Panc1 (cell line): ENCODE data around the gene NCDN. TPM values are rescaled to one million over a fixed set of nuclear protein-coding genes. Genes with fewer than 3 reads are reported as not detected.
A peak's percentile ranks its signal among the peaks of the same experiment; 100 is the strongest.

Experiments used
- ATAC-seq: fragments of 200-7000 bp; cut with Tn5 transposase; 2 replicates; pipeline ENCODE4 v1.9.1; 2020; ENCODE audit warnings: mild to moderate bottlenecking, moderate library complexity
- Bru-seq: library from RNA; stranded (reverse); fragments of 400-500 nt; gene quantifications from one replicate; lab custom pipeline; 2021; lab: Mats Ljungman, UMichigan
- BruChase-seq, 2 experiments: library from RNA; stranded (reverse); fragments of 400-500 nt; gene quantifications; one replicate each; lab custom pipeline; 2021; lab: Mats Ljungman, UMichigan
- BruUV-seq: library from RNA; stranded (reverse); fragments of 400-500 nt; replicated peaks from 2 replicates; lab custom pipeline; 2021; lab: Mats Ljungman, UMichigan
- CTCF ChIA-PET: fragments of 300-600 bp; sonication (Branson Sonifier 250); formaldehyde crosslinking; loops from one replicate; lab custom pipeline; 2022; ENCODE audit warnings: antibody characterized with exemption; lab: Charles Lee
- POLR2A ChIA-PET: fragments of 300-600 bp; sonication (Branson Sonifier 250); formaldehyde crosslinking; loops from one replicate; lab custom pipeline; 2022; ENCODE audit warnings: antibody characterized with exemption; lab: Charles Lee
- DNase-seq: peaks from one replicate; pipeline ENCODE4 v3.0.0-alpha.2; 2010; ENCODE audit warnings: low read depth, low spot score
- H3K27ac ChIP-seq: 2 replicates; pipeline ENCODE4 v1.5.1; 2011; ENCODE audit warnings: mild to moderate bottlenecking, low read length, inconsistent platforms
- H3K27me3 ChIP-seq: fragments of 200-500 bp; sonication (Bioruptor generic); 2 replicates; pipeline ENCODE4 v1.6.0; 2014; ENCODE audit warnings: low read length, inconsistent platforms; ENCODE audit not compliant: control insufficient read depth, insufficient read depth
- H3K36me3 ChIP-seq: fragments of 200-500 bp; sonication (Bioruptor generic); 2 replicates; pipeline ENCODE4 v1.5.1; 2014; ENCODE audit warnings: inconsistent platforms, mild to moderate bottlenecking, low read length, moderate library complexity; ENCODE audit not compliant: control insufficient read depth, insufficient read depth
- H3K4me1 ChIP-seq: 2 replicates; pipeline ENCODE4 v1.5.1; 2011; ENCODE audit warnings: inconsistent platforms, mild to moderate bottlenecking, low read length, moderate library complexity; ENCODE audit not compliant: control insufficient read depth, insufficient read depth
- H3K4me3 ChIP-seq, 2 experiments: 2 replicates each; pipeline ENCODE4 v1.5.1; 2011 to 2012; ENCODE audit warnings: low read depth in 2 of 2, low read length in 2 of 2, mild to moderate bottlenecking in 2 of 2, inconsistent platforms in 1 of 2, moderate library complexity in 1 of 2
- H3K9me3 ChIP-seq: fragments of 200-500 bp; sonication (Bioruptor generic); 2 replicates; pipeline ENCODE4 v1.5.1; 2014; ENCODE audit warnings: low read depth, mild to moderate bottlenecking, inconsistent platforms, low read length, moderate library complexity; ENCODE audit not compliant: control insufficient read depth, insufficient read depth
- CTCF ChIP-seq: fragments of 450-650 bp; IDR thresholded peaks from 2 replicates; pipeline ENCODE4 v1.5.1; 2017; ENCODE audit warnings: mild to moderate bottlenecking
- POLR2AphosphoS5 ChIP-seq: IDR thresholded peaks from 2 replicates; pipeline ENCODE4 v1.6.1; 2012; ENCODE audit warnings: mild to moderate bottlenecking, low read depth, low read length, moderate library complexity
- SIN3A ChIP-seq: IDR thresholded peaks from 2 replicates; pipeline ENCODE4 v1.6.1; 2012; ENCODE audit warnings: low read depth, mild to moderate bottlenecking, low read length, moderate library complexity, borderline replicate concordance; ENCODE audit not compliant: insufficient read depth
- TCF7L2 ChIP-seq: IDR thresholded peaks from 2 replicates; pipeline ENCODE4 v1.6.1; 2011; ENCODE audit warnings: mild to moderate bottlenecking, low read depth, low read length, inconsistent platforms
- in situ Hi-C: cut with HindIII; loops from 2 replicates; pipeline ENCODE4 v1.10.0; 2016; ENCODE audit warnings: low sequenced_read_pairs, low pct_unique_long_range_greater_than_20kb
- intact Hi-C: fragments of 100-400 bp; cut with micrococcal nuclease; formaldehyde crosslinking; loops from one replicate; pipeline ENCODE4 v1.10.0; 2022; ENCODE audit not compliant: unreplicated experiment
- long read RNA-seq: library from polyadenylated mRNA; unstranded; transcript quantifications from one replicate; pipeline ENCODE4 v2.0.0, GENCODE V29; 2021; ENCODE audit not compliant: unreplicated experiment
- polyA plus RNA-seq: library from polyadenylated mRNA; unstranded; fragments of >200 nt; gene quantifications from one replicate; pipeline ENCODE4 v1.2.1, GENCODE V29; 2012; ENCODE audit warnings: missing spikeins; ENCODE audit not compliant: insufficient read length
- total RNA-seq: library from RNA; stranded (reverse); gene quantifications from one replicate; pipeline ENCODE4 v1.2.1, GENCODE V29; 2021; ENCODE audit not compliant: unreplicated experiment
- TF ChIP-seq, protein P1 (sequence below), 2 experiments: IDR thresholded peaks; 2 replicates each; pipeline ENCODE4 v1.6.1; 2011 to 2012; ENCODE audit warnings: low read depth in 2 of 2, control low read depth in 1 of 2, low read length in 1 of 2, mild to moderate bottlenecking in 1 of 2, moderate library complexity in 1 of 2; ENCODE audit not compliant: insufficient read depth in 1 of 2

The NCDN gene
- total RNA-seq (64.1 TPM), Bru-seq, nascent RNA (percentile 75 among the genes with signal in this experiment), BruChase-seq, experiment 1, labeled RNA remaining after a 2-hour chase (percentile 85 among the genes with signal in this experiment), BruChase-seq, experiment 2, labeled RNA remaining after a 6-hour chase (percentile 91 among the genes with signal in this experiment)
- polyA plus RNA-seq: 75.4 TPM
- long read RNA-seq, transcript NCDN-201 (8 exons, 3,433 nt): major isoform, 29 of 121 reads
- long read RNA-seq, transcript NCDN-202 (7 exons, 3,683 nt): minor isoform, 15 of 121 reads
- long read RNA-seq, partial matches to known transcripts: 46 of 121 reads
- long read RNA-seq, other reads (novel, unspliced or antisense): 31 of 121 reads

DNA sequence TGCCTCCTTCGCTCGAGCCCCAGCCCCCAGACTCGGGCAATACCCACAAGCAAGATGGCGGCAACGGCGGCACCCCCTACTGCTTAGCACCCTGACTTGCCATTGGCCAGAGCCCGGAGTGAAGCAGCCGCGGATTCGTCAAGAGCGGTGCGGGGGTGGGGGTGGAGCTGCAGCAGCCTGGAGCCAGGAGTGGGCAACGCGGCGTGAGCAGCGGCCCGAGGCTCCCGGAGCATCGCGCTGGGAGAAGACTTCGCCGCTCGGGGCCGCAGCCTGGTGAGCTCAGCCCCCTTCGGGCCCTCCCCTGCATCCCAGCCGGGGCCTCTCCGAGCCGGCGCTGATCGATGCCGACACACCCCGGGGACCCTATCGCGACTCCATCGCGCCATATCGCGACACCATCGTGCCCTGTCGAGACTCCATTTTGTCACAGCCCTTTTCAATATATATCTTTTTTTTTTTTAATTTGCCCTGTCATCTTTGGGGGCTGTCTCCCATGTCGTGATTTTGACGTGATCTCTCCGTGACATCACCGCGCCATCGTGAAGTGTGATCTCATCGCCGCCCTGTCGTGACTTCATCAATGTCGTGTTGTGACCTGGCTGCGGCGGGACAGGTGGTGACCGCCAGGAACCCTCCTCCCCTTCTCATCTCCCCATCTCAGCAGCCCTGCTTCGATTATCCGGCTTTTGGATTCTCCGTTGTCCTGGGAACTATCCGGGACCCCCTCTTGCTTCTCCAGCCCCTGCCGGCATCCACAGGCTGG lies at the start of gene NCDN:
Gene NCDN, plus strand, starts transcription at position 189 of the 763 bp plus-strand sequence. Its CDS starts 392 bp downstream, at position 581.
- Histone ChIP-seq H3K27ac (peak within 1 kb of the TSS; percentile 94), H3K4me3 (peak within 1 kb of the TSS; percentile 87 to 97), H3K4me1 (peaks cover 32% of the 10 kb centered on the region), H3K9me3 (no peaks in the 10 kb centered on the region), H3K36me3 (peaks cover 8% of the 10 kb centered on the region; the same call in 1 of the 2 replicates), H3K27me3 (no peaks in the 10 kb centered on the region)
- CTCF ChIA-PET: interaction anchor here (1.4 kb wide), 1 partner anchor 107 kb away, joined by 6 read pairs; no protein-coding TSS in a partner anchor
- BruUV-seq: no TSS peak
- POLR2A ChIA-PET: interaction anchor here (0.5 kb wide), 1 partner anchor 308 kb away, joined by 5 read pairs; no protein-coding TSS in a partner anchor
- ATAC-seq (peak; percentile 96), DNase-seq (peak; percentile 81)
- TF ChIP-seq, protein P1, sequence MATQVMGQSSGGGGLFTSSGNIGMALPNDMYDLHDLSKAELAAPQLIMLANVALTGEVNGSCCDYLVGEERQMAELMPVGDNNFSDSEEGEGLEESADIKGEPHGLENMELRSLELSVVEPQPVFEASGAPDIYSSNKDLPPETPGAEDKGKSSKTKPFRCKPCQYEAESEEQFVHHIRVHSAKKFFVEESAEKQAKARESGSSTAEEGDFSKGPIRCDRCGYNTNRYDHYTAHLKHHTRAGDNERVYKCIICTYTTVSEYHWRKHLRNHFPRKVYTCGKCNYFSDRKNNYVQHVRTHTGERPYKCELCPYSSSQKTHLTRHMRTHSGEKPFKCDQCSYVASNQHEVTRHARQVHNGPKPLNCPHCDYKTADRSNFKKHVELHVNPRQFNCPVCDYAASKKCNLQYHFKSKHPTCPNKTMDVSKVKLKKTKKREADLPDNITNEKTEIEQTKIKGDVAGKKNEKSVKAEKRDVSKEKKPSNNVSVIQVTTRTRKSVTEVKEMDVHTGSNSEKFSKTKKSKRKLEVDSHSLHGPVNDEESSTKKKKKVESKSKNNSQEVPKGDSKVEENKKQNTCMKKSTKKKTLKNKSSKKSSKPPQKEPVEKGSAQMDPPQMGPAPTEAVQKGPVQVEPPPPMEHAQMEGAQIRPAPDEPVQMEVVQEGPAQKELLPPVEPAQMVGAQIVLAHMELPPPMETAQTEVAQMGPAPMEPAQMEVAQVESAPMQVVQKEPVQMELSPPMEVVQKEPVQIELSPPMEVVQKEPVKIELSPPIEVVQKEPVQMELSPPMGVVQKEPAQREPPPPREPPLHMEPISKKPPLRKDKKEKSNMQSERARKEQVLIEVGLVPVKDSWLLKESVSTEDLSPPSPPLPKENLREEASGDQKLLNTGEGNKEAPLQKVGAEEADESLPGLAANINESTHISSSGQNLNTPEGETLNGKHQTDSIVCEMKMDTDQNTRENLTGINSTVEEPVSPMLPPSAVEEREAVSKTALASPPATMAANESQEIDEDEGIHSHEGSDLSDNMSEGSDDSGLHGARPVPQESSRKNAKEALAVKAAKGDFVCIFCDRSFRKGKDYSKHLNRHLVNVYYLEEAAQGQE (IDR thresholded peaks at IDR 0.05; ENCODE audit: insufficient read depth in 1 of 2, low read depth in 2 of 2, low read length in 1 of 2): no peak
- no peak for TF ChIP-seq CTCF
- TF ChIP-seq SIN3A: peak; percentile 65; the same call in 1 of the 2 replicates
- no peak for TF ChIP-seq TCF7L2
- 0 out of 2 replicates have a peak, but pooled peaks have one; percentile 71 for TF ChIP-seq POLR2AphosphoS5
- intact Hi-C loops (no loop called here), in situ Hi-C loops (no loop called here)

DNA sequence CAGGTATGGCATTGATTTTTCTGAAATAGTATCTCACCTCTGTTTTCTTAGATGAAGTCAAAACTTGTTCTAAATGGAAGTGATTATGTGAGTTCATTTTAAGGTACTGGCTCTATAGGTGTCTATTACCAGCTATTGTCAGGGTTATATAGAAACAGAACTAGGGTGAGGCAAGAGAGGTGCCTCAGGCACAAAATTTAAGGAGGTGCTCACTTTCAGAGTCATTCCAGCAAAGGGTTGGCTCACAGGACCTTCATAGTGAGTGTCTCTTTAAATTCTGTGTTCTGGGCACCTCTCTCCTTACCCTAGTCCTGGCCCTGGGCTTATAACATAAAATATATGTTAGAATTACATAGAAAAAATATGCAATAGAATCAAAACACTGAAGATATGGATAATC lies 49.7 kb upstream of the NCDN start:
- Histone ChIP-seq H3K9me3 (no peaks in the 10 kb centered on the region), H3K4me1 (peaks cover 25% of the 10 kb centered on the region), H3K27me3 (no peaks in the 10 kb centered on the region), H3K36me3 (no peaks in the 10 kb centered on the region), H3K4me3 (no peak overlapping the region), H3K27ac (no peak overlapping the region)
- no TSS peak for BruUV-seq
- intact Hi-C loops (no loop called here), in situ Hi-C loops (no loop called here)
- no peak for ATAC-seq
- TF ChIP-seq SIN3A (no peak), CTCF (no peak), POLR2AphosphoS5 (no peak), TCF7L2 (no peak)
- TF ChIP-seq, protein P1 (IDR thresholded peaks at IDR 0.05; ENCODE audit: insufficient read depth in 1 of 2, low read depth in 2 of 2, low read length in 1 of 2): no peak
- no peak for DNase-seq
- POLR2A ChIA-PET: interaction anchor here (0.6 kb wide), 1 partner anchor 22 kb away, joined by 6 read pairs; no protein-coding TSS in a partner anchor
- CTCF ChIA-PET: no interaction called here
